Loucy (cell line): ENCODE data around the gene CD164.
"Not testable (repeated sequence)": the region's sequence is repeated elsewhere in the genome, so short reads cannot be mapped to it uniquely, and the experiment has no call there.

Experiments
- H2AFZ ChIP-seq: fragments of 200-600 bp; sonication (generic); 2 replicates; pipeline ENCODE4 v1.6.0; 2016; ENCODE audit warnings: antibody characterized with exemption, mild to moderate bottlenecking, low read length, moderate library complexity
- H3F3A ChIP-seq: fragments of 200-600 bp; 2 replicates; pipeline ENCODE4 v1.6.0; 2016; ENCODE audit warnings: antibody characterized with exemption, low read depth, mild to moderate bottlenecking
- H3K27me3 ChIP-seq: fragments of 200-600 bp; sonication (generic); 2 replicates; pipeline ENCODE4 v1.6.1; 2014; ENCODE audit warnings: low read length, mild to moderate bottlenecking; ENCODE audit not compliant: insufficient read depth, poor library complexity, severe bottlenecking
- H3K36me3 ChIP-seq: fragments of 200-600 bp; sonication (generic); 2 replicates; pipeline ENCODE4 v1.6.1; 2016; ENCODE audit warnings: low read length; ENCODE audit not compliant: insufficient read depth
- H3K4me1 ChIP-seq: fragments of 200-600 bp; sonication (generic); 2 replicates; pipeline ENCODE4 v1.5.1; 2014; ENCODE audit warnings: low read length, mild to moderate bottlenecking; ENCODE audit not compliant: insufficient read depth, poor library complexity, severe bottlenecking
- H3K4me2 ChIP-seq: fragments of 200-600 bp; sonication (generic); 2 replicates; pipeline ENCODE4 v1.6.0; 2014; ENCODE audit warnings: antibody characterized with exemption, low read length, low read depth, mild to moderate bottlenecking; ENCODE audit not compliant: poor library complexity, severe bottlenecking
- H3K4me3 ChIP-seq: fragments of 200-600 bp; sonication (generic); 2 replicates; pipeline ENCODE4 v1.5.1; 2014; ENCODE audit warnings: low read length, mild to moderate bottlenecking, mixed read lengths; ENCODE audit not compliant: poor library complexity, severe bottlenecking
- H3K79me2 ChIP-seq: fragments of 200-600 bp; sonication (generic); 2 replicates; pipeline ENCODE4 v1.6.1; 2014; ENCODE audit warnings: low read length; ENCODE audit not compliant: insufficient read depth
- H3K9ac ChIP-seq: fragments of 200-600 bp; sonication (generic); 2 replicates; pipeline ENCODE4 v1.6.0; 2014; ENCODE audit warnings: mild to moderate bottlenecking, low read depth, low read length, moderate library complexity; ENCODE audit not compliant: poor library complexity, severe bottlenecking
- H3K9me2 ChIP-seq: fragments of 200-600 bp; sonication (generic); replicated peaks from 2 replicates; pipeline ENCODE4 v1.6.1; 2016; ENCODE audit warnings: low read depth, low read length, mixed read lengths
- H3K9me3 ChIP-seq: fragments of 200-600 bp; sonication (generic); 2 replicates; pipeline ENCODE4 v1.6.1; 2014; ENCODE audit warnings: mild to moderate bottlenecking, antibody characterized with exemption, low read length, low read depth; ENCODE audit not compliant: insufficient read depth
- H4K20me1 ChIP-seq: fragments of 200-600 bp; sonication (generic); 2 replicates; pipeline ENCODE4 v1.6.0; 2014; ENCODE audit warnings: antibody characterized with exemption, low read length, mild to moderate bottlenecking; ENCODE audit not compliant: insufficient read depth, poor library complexity, severe bottlenecking
- EZH2phosphoT487 ChIP-seq: fragments of 200-600 bp; IDR thresholded peaks from 2 replicates; pipeline ENCODE4 v1.6.1; 2018; ENCODE audit warnings: antibody characterized with exemption, mild to moderate bottlenecking, moderate library complexity, borderline replicate concordance
- TF ChIP-seq, protein P1 (sequence below): fragments of 200-600 bp; sonication (generic); conservative IDR thresholded peaks from 2 replicates; pipeline ENCODE4 v1.5.1; 2014; ENCODE audit warnings: mild to moderate bottlenecking, antibody characterized with exemption, low read length

Gene CD164

DNA sequence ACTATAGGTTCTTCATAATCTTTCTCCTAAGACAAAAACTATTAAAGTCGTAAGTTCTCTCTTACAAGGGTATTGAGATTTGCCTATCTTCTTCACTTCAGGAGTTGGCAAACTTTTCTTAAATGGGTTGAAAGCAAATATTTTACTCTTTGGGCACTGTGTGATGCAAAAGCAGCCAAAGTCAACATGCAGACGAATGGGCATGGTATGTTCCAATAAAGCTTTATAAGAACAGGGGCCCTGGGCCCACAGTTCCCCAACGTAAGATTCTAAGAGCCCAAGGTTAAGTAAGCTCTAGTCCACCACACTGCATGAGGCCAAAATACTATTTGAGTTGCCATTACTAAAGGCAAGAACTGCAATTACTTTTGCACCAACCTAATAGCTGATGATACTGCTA is 11.5 kb downstream of the CD164 start:
- Histone ChIP-seq H3K9me3 (no peaks in the 10 kb centered on the region), H4K20me1 (peaks cover 58% of the 10 kb centered on the region), H3K4me1 (peaks cover 33% of the 10 kb centered on the region), H3K4me3 (no peak overlapping the region), H3K4me2 (no peak overlapping the region), H3K79me2 (peaks cover 64% of the 10 kb centered on the region), H3F3A (0 out of 2 replicates have a peak, but pooled peaks cover 2% of the 10 kb centered on the region), H3K36me3 (peaks cover 93% of the 10 kb centered on the region), H3K27me3 (no peaks in the 10 kb centered on the region), H3K9ac (no peak overlapping the region), H3K9me2 (no peaks in the 10 kb centered on the region), H2AFZ (no peak overlapping the region)
- TF ChIP-seq EZH2phosphoT487 = no peak
- TF ChIP-seq, protein P1, sequence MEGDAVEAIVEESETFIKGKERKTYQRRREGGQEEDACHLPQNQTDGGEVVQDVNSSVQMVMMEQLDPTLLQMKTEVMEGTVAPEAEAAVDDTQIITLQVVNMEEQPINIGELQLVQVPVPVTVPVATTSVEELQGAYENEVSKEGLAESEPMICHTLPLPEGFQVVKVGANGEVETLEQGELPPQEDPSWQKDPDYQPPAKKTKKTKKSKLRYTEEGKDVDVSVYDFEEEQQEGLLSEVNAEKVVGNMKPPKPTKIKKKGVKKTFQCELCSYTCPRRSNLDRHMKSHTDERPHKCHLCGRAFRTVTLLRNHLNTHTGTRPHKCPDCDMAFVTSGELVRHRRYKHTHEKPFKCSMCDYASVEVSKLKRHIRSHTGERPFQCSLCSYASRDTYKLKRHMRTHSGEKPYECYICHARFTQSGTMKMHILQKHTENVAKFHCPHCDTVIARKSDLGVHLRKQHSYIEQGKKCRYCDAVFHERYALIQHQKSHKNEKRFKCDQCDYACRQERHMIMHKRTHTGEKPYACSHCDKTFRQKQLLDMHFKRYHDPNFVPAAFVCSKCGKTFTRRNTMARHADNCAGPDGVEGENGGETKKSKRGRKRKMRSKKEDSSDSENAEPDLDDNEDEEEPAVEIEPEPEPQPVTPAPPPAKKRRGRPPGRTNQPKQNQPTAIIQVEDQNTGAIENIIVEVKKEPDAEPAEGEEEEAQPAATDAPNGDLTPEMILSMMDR = no peak

DNA sequence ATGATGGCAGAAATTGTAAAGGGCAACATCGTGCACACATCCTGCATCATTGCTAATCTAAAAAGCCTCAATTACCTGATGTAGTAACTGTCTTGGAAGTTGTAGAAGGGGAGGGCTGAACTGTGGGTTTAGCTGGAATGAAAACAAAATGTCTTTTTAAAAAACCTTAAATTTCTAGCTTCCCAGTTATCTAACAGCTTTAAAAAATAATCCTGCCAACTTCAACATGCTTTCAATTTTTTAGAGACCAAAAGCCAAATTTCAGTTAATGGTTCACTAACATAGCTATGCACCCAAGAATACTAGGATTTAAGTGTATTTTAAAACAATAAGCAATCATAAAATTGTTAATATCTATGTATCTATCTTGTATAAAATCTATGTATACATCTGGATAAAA is 11.9 kb downstream of the CD164 start:
- Histone ChIP-seq H2AFZ (no peak overlapping the region), H3K4me3 (no peak overlapping the region), H3F3A (0 out of 2 replicates have a peak, but pooled peaks cover 2% of the 10 kb centered on the region), H4K20me1 (peaks cover 53% of the 10 kb centered on the region), H3K4me2 (no peak overlapping the region), H3K27me3 (no peaks in the 10 kb centered on the region), H3K4me1 (peaks cover 33% of the 10 kb centered on the region), H3K9me2 (no peaks in the 10 kb centered on the region), H3K9ac (no peak overlapping the region), H3K79me2 (peaks cover 61% of the 10 kb centered on the region), H3K9me3 (no peaks in the 10 kb centered on the region), H3K36me3 (peaks cover 93% of the 10 kb centered on the region)
- TF ChIP-seq, protein P1 = no peak
- no peak for TF ChIP-seq EZH2phosphoT487

DNA sequence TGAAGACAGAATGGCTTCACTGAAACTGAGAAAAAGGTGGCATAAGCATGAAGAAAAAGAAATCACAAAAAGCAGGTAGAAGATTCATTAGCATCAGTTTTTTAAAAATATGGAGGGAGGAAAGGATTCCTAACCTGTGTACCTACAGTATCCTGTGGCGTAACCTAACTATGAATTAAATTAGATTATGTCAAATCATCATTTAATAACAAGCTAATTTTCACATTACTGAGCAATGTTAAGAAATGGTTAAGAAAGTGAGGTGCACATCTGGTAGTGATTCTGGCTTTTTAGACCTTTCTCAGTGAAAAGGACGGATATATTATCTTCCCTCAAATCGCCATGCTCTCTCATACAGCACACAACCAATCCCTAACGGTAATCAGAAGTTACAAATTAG is 12.5 kb downstream of the CD164 start:
- no peak overlapping the region for H3K4me2 ChIP-seq
- no peak overlapping the region for H3K4me3 ChIP-seq
- H4K20me1 ChIP-seq = peaks cover 48% of the 10 kb centered on the region
- TF ChIP-seq EZH2phosphoT487 = no peak
- TF ChIP-seq, protein P1 = no peak
- H3K27me3 ChIP-seq = no peaks in the 10 kb centered on the region
- no peak overlapping the region for H2AFZ ChIP-seq
- H3K9me2 ChIP-seq = no peaks in the 10 kb centered on the region
- peaks cover 4% of the 10 kb centered on the region for H3K9me3 ChIP-seq
- H3K9ac ChIP-seq = no peak overlapping the region
- H3K79me2 ChIP-seq = peaks cover 55% of the 10 kb centered on the region
- peaks cover 92% of the 10 kb centered on the region for H3K36me3 ChIP-seq
- H3F3A ChIP-seq = 0 out of 2 replicates have a peak, but pooled peaks cover 2% of the 10 kb centered on the region
- peaks cover 29% of the 10 kb centered on the region for H3K4me1 ChIP-seq

DNA sequence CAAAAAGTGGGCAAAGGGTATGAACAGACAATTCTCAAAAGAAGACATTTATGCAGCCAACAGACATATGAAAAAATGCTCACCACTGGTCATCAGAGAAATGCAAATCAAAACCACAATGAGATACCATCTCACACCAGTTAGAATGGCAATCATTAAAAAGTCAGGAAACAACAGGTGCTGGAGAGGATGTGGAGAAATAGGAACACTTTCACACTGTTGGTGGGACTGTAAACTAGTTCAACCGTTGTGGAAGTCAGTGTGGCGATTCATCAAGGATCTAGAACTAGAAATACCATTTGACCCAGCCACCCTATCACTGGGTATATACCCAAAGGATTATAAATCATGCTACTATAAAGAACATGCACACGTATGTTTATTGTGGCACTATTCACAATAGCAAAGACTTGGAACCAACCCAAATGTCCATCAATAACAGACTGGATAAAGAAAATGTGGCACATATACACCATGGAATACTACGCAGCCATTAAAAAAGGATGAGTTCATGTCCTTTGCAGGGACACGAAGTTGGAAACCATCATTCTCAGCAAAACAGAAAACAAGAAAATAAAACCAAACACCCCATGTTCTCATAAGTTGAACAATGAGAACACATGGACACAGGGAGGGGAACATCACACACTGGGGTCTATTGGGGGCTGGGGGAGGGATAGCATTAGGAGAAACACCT is 17.7 kb downstream of the CD164 start:
- H2AFZ ChIP-seq, H3K4me2 ChIP-seq, H3K4me1 ChIP-seq, H4K20me1 ChIP-seq, H3F3A ChIP-seq, H3K9ac ChIP-seq, H3K9me2 ChIP-seq, H3K4me3 ChIP-seq, H3K27me3 ChIP-seq: not testable (repeated sequence)
- H3K79me2 ChIP-seq = peaks cover 34% of the 10 kb centered on the region
- peaks cover 11% of the 10 kb centered on the region for H3K9me3 ChIP-seq
- H3K36me3 ChIP-seq = peaks cover 81% of the 10 kb centered on the region
